K562 (cell line): ENCODE data around the gene THADA. TPM values are rescaled to one million over a fixed set of nuclear protein-coding genes. Genes with fewer than 3 reads are reported as not detected.
A peak's percentile ranks its signal among the peaks of the same experiment; 100 is the strongest.

Experiments used
- CUX1 ChIP-seq: fragments of 200-800 bp; sonication (Bioruptor generic); IDR thresholded peaks from 2 replicates; pipeline ENCODE4 v1.6.1; 2016; ENCODE audit warnings: missing genetic modification characterization, missing compliant biosample characterization
- DPF2 ChIP-seq: fragments of 450-650 bp; IDR thresholded peaks from 2 replicates; pipeline ENCODE4 v1.6.1; 2016
- HDAC6 ChIP-seq: IDR thresholded peaks from 2 replicates; pipeline ENCODE4 v1.6.1; 2012; ENCODE audit warnings: low read depth, mild to moderate bottlenecking, control low read depth, inconsistent platforms, low read length, moderate library complexity
- NFIC ChIP-seq: fragments of 450-650 bp; IDR thresholded peaks from 2 replicates; pipeline ENCODE4 v1.6.1; 2017; ENCODE audit warnings: mild to moderate bottlenecking, inconsistent platforms
- RERE ChIP-seq: sonication (generic); formaldehyde crosslinking; IDR thresholded peaks from 2 replicates; pipeline ENCODE4 v1.8.0; 2023; ENCODE audit warnings: missing genetic modification reagents, mild to moderate bottlenecking, borderline replicate concordance
- TSC22D4 ChIP-seq: fragments of 450-650 bp; IDR thresholded peaks from 2 replicates; pipeline ENCODE4 v1.6.1; 2016; ENCODE audit warnings: missing genetic modification characterization, missing biosample characterization, control low read depth
- ZBTB17 ChIP-seq: fragments of 450-650 bp; formaldehyde crosslinking; IDR thresholded peaks from 2 replicates; pipeline ENCODE4 v1.4.0; 2020; ENCODE audit warnings: mild to moderate bottlenecking
- ZC3H11A ChIP-seq: IDR thresholded peaks from 2 replicates; pipeline ENCODE4 v1.6.1; 2012; ENCODE audit warnings: low read depth, low read length, improper control_type of control experiment
- ZNF511 ChIP-seq: sonication (generic); formaldehyde crosslinking; IDR thresholded peaks from 2 replicates; pipeline ENCODE4 v1.8.0; 2022; ENCODE audit warnings: mild to moderate bottlenecking, missing genetic modification reagents
- ZNF778 ChIP-seq: fragments of 450-650 bp; formaldehyde crosslinking; IDR thresholded peaks from 2 replicates; pipeline ENCODE4 v1.4.0; 2020; ENCODE audit warnings: mild to moderate bottlenecking, moderate library complexity
- ZSCAN32 ChIP-seq: fragments of 450-650 bp; formaldehyde crosslinking; IDR thresholded peaks from 2 replicates; pipeline ENCODE4 v1.4.0; 2020; ENCODE audit warnings: mild to moderate bottlenecking, moderate library complexity
- polyA plus RNA-seq, 8 experiments: library from polyadenylated mRNA; depleted of rRNA in 4 of 8; stranded (reverse) in 5 of 8; unstranded in 3 of 8; fragments of >200 nt; fragmentation: Nextera tagmentation in 2 of 8; fragmentation: Illumina TruSeq in 1 of 8; extraction: Ambion mirVana in 2 of 8; extraction: Trizol in 1 of 8; gene quantifications; 2 replicates each; pipeline versions ENCODE4 v1.2.1 to v1.2.3, GENCODE V29; 2011 to 2014; ENCODE audit warnings: inconsistent platforms in 1 of 8, missing spikeins in 1 of 8
- total RNA-seq, 7 experiments: library from RNA; depleted of rRNA in 6 of 7; stranded (reverse); fragments of >200 nt in 6 of 7; fragmentation: Illumina TruSeq in 2 of 7; extraction: Trizol in 2 of 7; gene quantifications; 2 replicates each; pipeline versions ENCODE4 v1.2.1 to v1.2.3, GENCODE V29; 2011 to 2021; ENCODE audit warnings: low replicate concordance in 1 of 7

Gene THADA
- total and polyA plus RNA-seq, 9 of the 15 experiments (the other 6 are each of a cell fraction or from before 2014, with no cell fraction given), result 17.8 to 34.7 (median 31.9) TPM

- TF ChIP-seq HDAC6, result no peak
- TF ChIP-seq CUX1 (CRISPR knock-in tag), result no peak
- peak; percentile 89 for TF ChIP-seq ZBTB17
- peak; percentile 73 for TF ChIP-seq DPF2
- no peak for TF ChIP-seq ZNF778 (CRISPR knock-in tag)
- no peak for TF ChIP-seq ZC3H11A
- TF ChIP-seq ZSCAN32 (CRISPR knock-in tag), result 0 out of 2 replicates have a peak, but pooled peaks have one; percentile 58
- no peak for TF ChIP-seq ZNF511 (CRISPR knock-in tag)
- TF ChIP-seq NFIC, result no peak
- no peak for TF ChIP-seq RERE (CRISPR knock-in tag)
- no peak for TF ChIP-seq TSC22D4 (tag)
Observed at GRCh38 chr2:43221763-43222474, 373.9 kb downstream of the THADA start (continued).
